Measurements from ENCODE around the gene MYADML2.

GRCh38 chr17:81959362-81960129 is 12.5 kb upstream of the MYADML2 start:
- no peak for TF ChIP-seq REST (IDR thresholded peaks at IDR 0.05; ENCODE audit: insufficient read depth in 1 of 2, low read depth in 2 of 2, low read length in 2 of 2)
- no peak for TF ChIP-seq POLR2AphosphoS5 (IDR thresholded peaks at IDR 0.05; ENCODE audit: low read depth, low read length)
- TF ChIP-seq SIN3A (IDR thresholded peaks at IDR 0.05; ENCODE audit: borderline replicate concordance, insufficient read depth, low read length): no peak
- no peak for TF ChIP-seq TAF1 (IDR thresholded peaks at IDR 0.05; ENCODE audit: borderline replicate concordance, insufficient read depth, low read length)
- TF ChIP-seq FOXP2 (optimal IDR thresholded peaks at IDR 0.05; ENCODE audit: borderline replicate concordance, extremely low read depth, extremely low read length, insufficient read depth): peak; percentile 81

Measured in PFSK-1 (cell line).